IMR-90 (cell line): ENCODE results near the gene TEKT4. TPM values are rescaled to one million over a fixed set of nuclear protein-coding genes. Genes with fewer than 3 reads are reported as not detected.
"Not testable (repeated sequence)": the region's sequence is repeated elsewhere in the genome, so short reads cannot be mapped to it uniquely, and the experiment has no call there.

ENCODE experiments used
- ATAC-seq: fragments of 200-7000 bp; cut with Tn5 transposase; 2 replicates; pipeline ENCODE4 v1.9.1; 2020; ENCODE audit warnings: low read depth, mild to moderate bottlenecking, moderate library complexity
- BruUV-seq: library from RNA; stranded (reverse); fragments of 400-500 nt; replicated peaks from 2 replicates; lab custom pipeline; 2021; lab: Mats Ljungman, UMichigan
- CTCF ChIA-PET: fragments of 300-600 bp; formaldehyde crosslinking; extraction: SDS; loops from one replicate; lab custom pipeline; 2021; ENCODE audit warnings: antibody characterized with exemption; lab: Yijun Ruan, JAX
- POLR2A ChIA-PET: fragments of 300-600 bp; sonication (Branson Sonifier 250); formaldehyde crosslinking; loops from one replicate; lab custom pipeline; 2022; ENCODE audit warnings: antibody characterized with exemption; ENCODE audit not compliant: unreplicated experiment; lab: Charles Lee
- DNase-seq: peaks from one replicate; pipeline ENCODE4 v3.0.0; 2013
- H2AFZ ChIP-seq: replicated peaks from 2 replicates; pipeline ENCODE3; 2013; ENCODE audit warnings: low read length, mild to moderate bottlenecking; ENCODE audit not compliant: poor library complexity
- H2AK5ac ChIP-seq: 2 replicates; pipeline ENCODE4 v1.6.1; 2013; ENCODE audit warnings: low read depth, low read length, inconsistent platforms
- H2AK9ac ChIP-seq: replicated peaks from 2 replicates; pipeline ENCODE3; 2013; ENCODE audit warnings: mild to moderate bottlenecking, low read depth, low read length, moderate library complexity; ENCODE audit not compliant: poor library complexity
- H2BK120ac ChIP-seq: 2 replicates; pipeline ENCODE4 v1.6.1; 2013; ENCODE audit warnings: low read depth, low read length, inconsistent platforms
- H2BK15ac ChIP-seq: 3 replicates; pipeline ENCODE4 v1.6.1; 2013; ENCODE audit warnings: low read depth, low read length, inconsistent platforms
- H2BK20ac ChIP-seq: 2 replicates; pipeline ENCODE4 v1.6.1; 2013; ENCODE audit warnings: low read depth, mild to moderate bottlenecking, inconsistent platforms, low read length, moderate library complexity
- H2BK5ac ChIP-seq: 2 replicates; pipeline ENCODE4 v1.6.1; 2013; ENCODE audit warnings: mild to moderate bottlenecking, low read depth, low read length, inconsistent platforms; ENCODE audit not compliant: poor library complexity, severe bottlenecking
- H3K14ac ChIP-seq: replicated peaks from 2 replicates; pipeline ENCODE4 v1.6.1; 2013; ENCODE audit warnings: low read depth, low read length, inconsistent platforms
- H3K18ac ChIP-seq: 2 replicates; pipeline ENCODE4 v1.6.1; 2013; ENCODE audit warnings: low read depth, low read length, control low read depth
- H3K23ac ChIP-seq: 2 replicates; pipeline ENCODE4 v1.6.1; 2013; ENCODE audit warnings: low read depth, low read length, inconsistent platforms
- H3K27ac ChIP-seq: 2 replicates; pipeline ENCODE4 v1.5.1; 2013; ENCODE audit warnings: mild to moderate bottlenecking, control low read depth, low read length; ENCODE audit not compliant: insufficient read depth
- H3K27me3 ChIP-seq: 2 replicates; pipeline ENCODE4 v1.6.1; 2013; ENCODE audit warnings: low read length; ENCODE audit not compliant: control insufficient read depth, insufficient read depth
- H3K36me3 ChIP-seq: 2 replicates; pipeline ENCODE4 v1.6.1; 2013; ENCODE audit warnings: low read length, mixed read lengths; ENCODE audit not compliant: control insufficient read depth, insufficient read depth
- H3K4ac ChIP-seq: 2 replicates; pipeline ENCODE4 v1.6.1; 2013; ENCODE audit warnings: low read depth, low read length, inconsistent platforms
- H3K4me1 ChIP-seq: 2 replicates; pipeline ENCODE4 v1.6.1; 2013; ENCODE audit warnings: low read length, mixed read lengths; ENCODE audit not compliant: control insufficient read depth, insufficient read depth
- H3K4me2 ChIP-seq: 2 replicates; pipeline ENCODE4 v1.6.1; 2013; ENCODE audit warnings: low read depth, mild to moderate bottlenecking, control low read depth, low read length, moderate library complexity
- H3K4me3 ChIP-seq: 2 replicates; pipeline ENCODE4 v1.5.1; 2013; ENCODE audit warnings: low read depth, mild to moderate bottlenecking, control low read depth, low read length, moderate library complexity; ENCODE audit not compliant: insufficient read depth
- H3K56ac ChIP-seq: 2 replicates; pipeline ENCODE4 v1.6.1; 2013; ENCODE audit warnings: low read length, inconsistent platforms; ENCODE audit not compliant: insufficient read depth; ENCODE audit errors: extremely low read depth
- H3K79me1 ChIP-seq, 2 experiments: 2 replicates each; pipeline ENCODE4 v1.6.1; 2013; ENCODE audit warnings: low read length in 2 of 2, inconsistent platforms in 1 of 2, low read depth in 1 of 2
- H3K9ac ChIP-seq: 2 replicates; pipeline ENCODE4 v1.6.1; 2013; ENCODE audit warnings: low read depth, low read length, control low read depth
- H3K9me1 ChIP-seq: 2 replicates; pipeline ENCODE4 v1.6.1; 2013; ENCODE audit warnings: low read length, inconsistent platforms; ENCODE audit not compliant: insufficient read depth
- H3K9me3 ChIP-seq: 2 replicates; pipeline ENCODE4 v1.6.1; 2013; ENCODE audit warnings: low read length; ENCODE audit not compliant: control insufficient read depth, insufficient read depth
- H4K20me1 ChIP-seq: 2 replicates; pipeline ENCODE4 v1.6.1; 2013; ENCODE audit warnings: low read length, inconsistent platforms; ENCODE audit not compliant: insufficient read depth
- H4K5ac ChIP-seq: 2 replicates; pipeline ENCODE4 v1.6.1; 2013; ENCODE audit warnings: mild to moderate bottlenecking, low read depth, low read length, control low read depth
- H4K8ac ChIP-seq, 2 experiments: 2 replicates each; pipeline ENCODE4 v1.6.1; 2013; ENCODE audit warnings: low read depth in 2 of 2, low read length in 2 of 2, control low read depth in 1 of 2, inconsistent platforms in 1 of 2
- H4K91ac ChIP-seq: 2 replicates; pipeline ENCODE4 v1.6.1; 2013; ENCODE audit warnings: low read depth, low read length, inconsistent platforms; ENCODE audit not compliant: insufficient read depth
- POLR2A ChIP-seq: IDR thresholded peaks from 2 replicates; pipeline ENCODE4 v1.6.1; 2012; ENCODE audit warnings: mild to moderate bottlenecking, low read depth, low read length
- RCOR1 ChIP-seq: IDR thresholded peaks from 2 replicates; pipeline ENCODE4 v1.6.1; 2012; ENCODE audit warnings: mild to moderate bottlenecking, low read length, improper control_type of control experiment; ENCODE audit not compliant: insufficient replicate concordance
- RFX5 ChIP-seq: IDR thresholded peaks from 2 replicates; pipeline ENCODE4 v1.8.0; 2012; ENCODE audit warnings: low read depth, mild to moderate bottlenecking, low read length, moderate library complexity
- WGBS, 2 experiments: methylation state at CpG; one replicate each; pipeline versions ENCODE4 v1.1.5 to v1.1.7; 2013; ENCODE audit warnings: missing lambda C conversion rate in 2 of 2; ENCODE audit not compliant: insufficient read length in 1 of 2; ENCODE audit errors: extremely low coverage in 2 of 2; 5-methylcytosine and 5-hydroxymethylcytosine counted together
- dilution Hi-C: fragments of 300-500 bp; cut with HindIII; formaldehyde crosslinking; loops from one replicate; pipeline ENCODE4 v1.14.3; 2018; ENCODE audit warnings: low sequenced_read_pairs; ENCODE audit not compliant: unreplicated experiment
- in situ Hi-C: fragments of 300-500 bp; cut with MboI; formaldehyde crosslinking; loops from 3 replicates; pipeline ENCODE4 v1.14.3; 2019; ENCODE audit warnings: low sequenced_read_pairs, inconsistent platforms, mixed read lengths
- intact Hi-C: fragments of 100-400 bp; cut with micrococcal nuclease; formaldehyde crosslinking; loops from 2 replicates; pipeline ENCODE4 v1.10.0; 2022
- polyA plus RNA-seq, 3 experiments: library from polyadenylated mRNA; depleted of rRNA; stranded (reverse); fragments of >200 nt; gene quantifications; 2 replicates each; pipeline ENCODE4 v1.2.3, GENCODE V29; 2012; ENCODE audit warnings: low replicate concordance in 1 of 3
- total RNA-seq: library from RNA; depleted of rRNA; stranded (reverse); fragments of >200 nt; gene quantifications from 2 replicates; pipeline ENCODE4 v1.2.3, GENCODE V29; 2012

The TEKT4 gene
- total and polyA plus RNA-seq, 2 of the 4 experiments (the other 2 are of a cell fraction): not detected

DNA sequence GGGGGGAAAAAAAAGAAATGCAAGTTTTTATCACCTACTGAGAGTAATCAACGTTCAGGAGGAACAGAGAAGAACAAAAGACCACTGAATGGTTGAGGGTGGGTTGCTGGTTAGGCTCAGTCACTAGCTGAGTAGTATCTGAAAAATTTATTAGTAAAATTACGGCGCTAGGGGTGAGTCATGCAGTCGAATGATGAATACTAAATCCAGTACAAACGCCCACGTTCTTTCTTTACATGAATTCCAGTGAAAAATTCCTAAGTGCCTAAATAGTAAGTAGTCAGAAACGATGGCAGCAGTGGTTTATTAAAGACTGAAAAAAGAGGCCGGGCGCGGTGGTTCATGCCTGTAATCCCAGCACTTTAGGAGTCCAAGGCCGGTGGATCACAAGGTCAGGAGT lies 52.0 kb downstream of the TEKT4 start:
- intact Hi-C loops: no loop called here
- Histone ChIP-seq H4K8ac (no peak overlapping the region), H3K9me1 (no peaks in the 10 kb centered on the region), H3K36me3 (no peaks in the 10 kb centered on the region), H2AFZ (no peak overlapping the region), H3K9me3 (no peaks in the 10 kb centered on the region), H3K4me1 (no peaks in the 10 kb centered on the region), H2BK20ac (no peak overlapping the region), H3K56ac (no peak overlapping the region), H3K27me3 (no peaks in the 10 kb centered on the region), H3K9ac (no peak overlapping the region), H2BK15ac (no peak overlapping the region), H2AK5ac (no peak overlapping the region), H2BK5ac (no peak overlapping the region), H3K14ac (no peak overlapping the region), H4K91ac (no peak overlapping the region), H2BK120ac (no peak overlapping the region), H3K18ac (no peak overlapping the region), H3K4me3 (no peak overlapping the region), H3K23ac (no peak overlapping the region), H4K5ac (no peak overlapping the region), H3K27ac (no peak overlapping the region), H3K79me1 (no peaks in the 10 kb centered on the region), H2AK9ac (no peak overlapping the region), H4K20me1 (no peaks in the 10 kb centered on the region), H3K4me2 (no peak overlapping the region), H3K4ac (no peak overlapping the region)
- TF ChIP-seq POLR2A: no peak
- no peak for TF ChIP-seq RCOR1
- no peak for TF ChIP-seq RFX5
- ChIA-PET CTCF (no interaction called here), POLR2A (no interaction called here)
- no CpG with 5 or more reads among the region's 11 CpGs for WGBS, 2 experiments
- BruUV-seq: no TSS peak
- ATAC-seq (no peak), DNase-seq (peak; percentile 13)
- in situ Hi-C loops: no loop called here
- dilution Hi-C loops: no loop called here

DNA sequence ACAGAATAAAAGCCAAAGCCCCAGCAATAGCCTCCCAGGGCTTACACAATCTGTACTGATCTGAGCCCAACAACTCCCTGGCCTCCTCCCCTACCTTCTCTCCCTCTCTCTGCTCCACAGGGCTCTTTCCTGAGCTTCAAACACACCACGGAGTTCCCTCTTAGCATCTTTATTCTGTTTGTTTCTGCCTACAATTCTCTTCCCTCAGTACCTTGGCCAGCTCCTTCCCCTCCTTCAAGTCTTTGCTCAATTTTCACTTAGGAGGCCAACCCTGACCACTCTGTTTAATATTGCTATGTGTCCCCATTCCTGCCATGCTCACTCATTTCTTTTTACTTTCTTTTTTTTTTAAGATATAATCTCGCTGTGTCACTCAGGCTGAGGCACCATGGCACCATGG lies 53.8 kb downstream of the TEKT4 start:
- H2BK15ac ChIP-seq, H4K91ac ChIP-seq, H2AK5ac ChIP-seq, H3K4ac ChIP-seq, H3K4me2 ChIP-seq, H3K27ac ChIP-seq, H2AK9ac ChIP-seq, H3K27me3 ChIP-seq, H2BK5ac ChIP-seq, POLR2A ChIA-PET, ATAC-seq, H3K23ac ChIP-seq, in situ Hi-C loops, H3K36me3 ChIP-seq, H3K9me3 ChIP-seq, H3K9me1 ChIP-seq, CTCF ChIA-PET, H4K8ac ChIP-seq, H3K4me1 ChIP-seq, H3K18ac ChIP-seq, H3K14ac ChIP-seq, H2BK20ac ChIP-seq, H3K79me1 ChIP-seq, BruUV-seq, H2BK120ac ChIP-seq, H3K56ac ChIP-seq, dilution Hi-C loops, H2AFZ ChIP-seq, H3K9ac ChIP-seq, H4K5ac ChIP-seq, DNase-seq, H4K20me1 ChIP-seq, intact Hi-C loops, H3K4me3 ChIP-seq: not testable (repeated sequence)
- WGBS, 2 experiments: no CpG with 5 or more reads among the region's 2 CpGs
